LNCAP (cell line): ENCODE results near the gene DNAJC17.

Experiments
- TF ChIP-seq, protein P1 (sequence below): fragments of 450-650 bp; IDR thresholded peaks from 2 replicates; pipeline ENCODE4 v1.5.1; 2017; ENCODE audit warnings: mild to moderate bottlenecking

DNAJC17 gene

DNA sequence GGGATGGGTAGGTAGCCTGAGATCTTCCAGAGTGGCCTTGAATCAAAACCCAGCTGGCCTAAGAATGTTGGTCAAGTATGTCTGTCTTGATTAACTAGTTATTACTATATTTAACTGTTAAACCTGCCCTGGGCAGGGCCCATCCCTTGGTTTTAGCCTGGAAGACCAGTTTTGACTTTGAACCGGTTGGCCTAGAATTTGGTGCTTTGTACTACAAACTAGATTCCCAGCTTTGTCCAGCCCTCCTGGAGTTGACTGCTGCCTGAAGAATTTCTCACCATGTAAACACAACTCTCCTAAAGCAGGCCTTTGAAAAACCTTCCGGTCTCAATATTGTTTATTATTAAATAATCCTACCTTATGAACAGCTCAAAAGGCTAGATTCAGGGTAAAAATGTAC is 21.5 kb downstream of the DNAJC17 start:
- TF ChIP-seq, protein P1, sequence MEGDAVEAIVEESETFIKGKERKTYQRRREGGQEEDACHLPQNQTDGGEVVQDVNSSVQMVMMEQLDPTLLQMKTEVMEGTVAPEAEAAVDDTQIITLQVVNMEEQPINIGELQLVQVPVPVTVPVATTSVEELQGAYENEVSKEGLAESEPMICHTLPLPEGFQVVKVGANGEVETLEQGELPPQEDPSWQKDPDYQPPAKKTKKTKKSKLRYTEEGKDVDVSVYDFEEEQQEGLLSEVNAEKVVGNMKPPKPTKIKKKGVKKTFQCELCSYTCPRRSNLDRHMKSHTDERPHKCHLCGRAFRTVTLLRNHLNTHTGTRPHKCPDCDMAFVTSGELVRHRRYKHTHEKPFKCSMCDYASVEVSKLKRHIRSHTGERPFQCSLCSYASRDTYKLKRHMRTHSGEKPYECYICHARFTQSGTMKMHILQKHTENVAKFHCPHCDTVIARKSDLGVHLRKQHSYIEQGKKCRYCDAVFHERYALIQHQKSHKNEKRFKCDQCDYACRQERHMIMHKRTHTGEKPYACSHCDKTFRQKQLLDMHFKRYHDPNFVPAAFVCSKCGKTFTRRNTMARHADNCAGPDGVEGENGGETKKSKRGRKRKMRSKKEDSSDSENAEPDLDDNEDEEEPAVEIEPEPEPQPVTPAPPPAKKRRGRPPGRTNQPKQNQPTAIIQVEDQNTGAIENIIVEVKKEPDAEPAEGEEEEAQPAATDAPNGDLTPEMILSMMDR = no peak

DNA sequence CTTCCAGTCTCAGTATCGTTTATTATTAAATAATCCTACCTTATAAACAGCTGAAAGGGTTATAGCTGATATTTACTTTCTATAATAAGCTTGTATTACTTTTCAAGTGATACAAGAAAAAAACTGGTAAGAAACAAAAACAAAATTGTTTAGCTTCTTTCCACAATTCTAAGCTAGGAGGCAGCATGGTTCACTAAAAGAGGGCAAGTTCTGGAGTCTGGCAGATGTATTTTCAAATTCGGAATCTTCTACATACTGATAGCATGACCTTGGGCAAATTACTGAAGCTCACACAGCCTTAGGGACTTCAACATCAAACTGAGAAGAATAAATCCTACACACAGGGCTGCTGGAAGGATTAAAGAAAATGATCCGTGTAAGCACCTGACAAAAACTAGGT is 22.1 kb downstream of the DNAJC17 start:
- TF ChIP-seq, protein P1 = no peak; the same call in 1 of the 2 replicates

GRCh38 chr15:40782609-40783227 is 24.6 kb downstream of the DNAJC17 start:
- TF ChIP-seq, protein P1 = peak; percentile 91

- TF ChIP-seq, protein P1 = no peak
These were observed 30.6 kb downstream of the DNAJC17 start for GRCh38 chr15:40776537-40777141.

GRCh38 chr15:40775740-40776536 is 31.3 kb downstream of the DNAJC17 start:
- TF ChIP-seq, protein P1 = no peak

DNA sequence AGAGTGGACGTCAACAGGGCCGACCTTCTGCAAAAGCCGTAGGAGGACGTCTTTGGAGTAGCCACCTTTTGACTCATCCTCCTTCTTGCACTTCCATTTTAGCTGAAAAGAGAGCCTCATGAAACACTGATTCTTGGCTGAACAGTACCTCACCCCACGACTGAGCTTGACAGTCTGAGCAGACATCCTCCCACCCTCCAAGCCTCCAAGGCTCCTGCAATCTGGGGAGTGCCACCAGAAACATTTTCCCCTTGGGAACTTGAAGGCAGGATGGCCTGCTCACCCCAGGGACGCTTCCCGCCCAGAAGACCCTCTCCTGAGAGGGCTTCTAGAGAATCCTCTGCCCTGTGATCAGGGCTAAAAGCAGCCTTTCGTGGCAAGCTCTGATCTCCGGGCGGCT is 32.3 kb downstream of the DNAJC17 start:
- TF ChIP-seq, protein P1 = no peak

- TF ChIP-seq, protein P1 = no peak
These were observed 33.4 kb downstream of the DNAJC17 start for GRCh38 chr15:40773902-40774301.
